Glutamatergic neuron (in vitro differentiated cells): ENCODE measurements around the gene CDA. TPM values are rescaled to one million over a fixed set of nuclear protein-coding genes. Genes with fewer than 3 reads are reported as not detected.

Experiments used
- DNase-seq: peaks from one replicate; pipeline ENCODE4 v3.0.0; 2022
- H3K27ac Mint-ChIP-seq: one replicate; pipeline ENCODE4 v1.8.0; 2020; ENCODE audit warnings: mild to moderate bottlenecking, mixed read lengths, inconsistent platforms; ENCODE audit not compliant: unreplicated experiment
- H3K27me3 Mint-ChIP-seq: one replicate; pipeline ENCODE4 v1.8.0; 2020; ENCODE audit warnings: mild to moderate bottlenecking, moderate library complexity, mixed read lengths, inconsistent platforms; ENCODE audit not compliant: unreplicated experiment
- H3K36me3 Mint-ChIP-seq: one replicate; pipeline ENCODE4 v1.8.0; 2020; ENCODE audit warnings: mild to moderate bottlenecking, mixed read lengths, inconsistent platforms; ENCODE audit not compliant: unreplicated experiment
- H3K4me1 Mint-ChIP-seq: one replicate; pipeline ENCODE4 v1.8.0; 2020; ENCODE audit warnings: mild to moderate bottlenecking, low read depth, mixed read lengths, inconsistent platforms; ENCODE audit not compliant: unreplicated experiment
- H3K4me3 Mint-ChIP-seq: one replicate; pipeline ENCODE4 v1.8.0; 2020; ENCODE audit warnings: mild to moderate bottlenecking, mixed read lengths, inconsistent platforms; ENCODE audit not compliant: unreplicated experiment
- H3K9me3 Mint-ChIP-seq: one replicate; pipeline ENCODE4 v1.8.0; 2020; ENCODE audit warnings: mild to moderate bottlenecking, moderate library complexity, mixed read lengths, inconsistent platforms; ENCODE audit not compliant: unreplicated experiment
- total RNA-seq: library from RNA; stranded (reverse); fragmentation: NEBNext Ultra II Directional; extraction: Animal tissue kit (Norgen Biotek cat#: 25700); gene quantifications from one replicate; pipeline ENCODE4 v1.2.1, GENCODE V29; 2021; ENCODE audit not compliant: unreplicated experiment
- TF ChIP-seq, protein P1 (sequence below): fragments of 200-600 bp; sonication (generic); IDR thresholded peaks from one replicate; pipeline ENCODE4 v1.5.0; 2021; ENCODE audit not compliant: partially characterized antibody, unreplicated experiment

The CDA gene
- total RNA-seq, 1 donor from 2014 or later, result not detected

DNA sequence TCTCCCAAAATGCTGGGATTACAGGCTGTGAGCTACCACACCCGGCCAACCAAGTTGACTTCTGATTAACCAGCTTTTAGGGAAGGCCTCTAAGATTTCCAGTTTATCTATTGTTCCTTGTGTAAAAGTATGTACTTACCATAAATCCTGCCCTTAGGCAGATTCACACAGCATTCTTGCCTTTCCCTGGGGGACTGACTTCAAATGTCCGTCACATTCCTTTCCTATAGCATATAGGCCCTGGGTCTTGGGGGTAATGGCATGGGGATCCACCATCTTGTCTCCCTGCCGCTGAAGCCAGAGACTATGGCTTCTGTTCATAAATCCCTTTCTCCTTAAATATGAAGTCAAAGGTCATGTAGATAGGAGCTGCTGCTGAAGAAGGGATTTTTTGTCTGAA, 43.5 kb downstream of the CDA start:
- Mint-ChIP-seq H3K4me1 (peaks cover 9% of the 10 kb centered on the region), H3K4me3 (peak overlapping the region; percentile 81), H3K27ac (no peak overlapping the region), H3K27me3 (no peaks in the 10 kb centered on the region), H3K36me3 (no peaks in the 10 kb centered on the region), H3K9me3 (no peaks in the 10 kb centered on the region)
- TF ChIP-seq, protein P1, sequence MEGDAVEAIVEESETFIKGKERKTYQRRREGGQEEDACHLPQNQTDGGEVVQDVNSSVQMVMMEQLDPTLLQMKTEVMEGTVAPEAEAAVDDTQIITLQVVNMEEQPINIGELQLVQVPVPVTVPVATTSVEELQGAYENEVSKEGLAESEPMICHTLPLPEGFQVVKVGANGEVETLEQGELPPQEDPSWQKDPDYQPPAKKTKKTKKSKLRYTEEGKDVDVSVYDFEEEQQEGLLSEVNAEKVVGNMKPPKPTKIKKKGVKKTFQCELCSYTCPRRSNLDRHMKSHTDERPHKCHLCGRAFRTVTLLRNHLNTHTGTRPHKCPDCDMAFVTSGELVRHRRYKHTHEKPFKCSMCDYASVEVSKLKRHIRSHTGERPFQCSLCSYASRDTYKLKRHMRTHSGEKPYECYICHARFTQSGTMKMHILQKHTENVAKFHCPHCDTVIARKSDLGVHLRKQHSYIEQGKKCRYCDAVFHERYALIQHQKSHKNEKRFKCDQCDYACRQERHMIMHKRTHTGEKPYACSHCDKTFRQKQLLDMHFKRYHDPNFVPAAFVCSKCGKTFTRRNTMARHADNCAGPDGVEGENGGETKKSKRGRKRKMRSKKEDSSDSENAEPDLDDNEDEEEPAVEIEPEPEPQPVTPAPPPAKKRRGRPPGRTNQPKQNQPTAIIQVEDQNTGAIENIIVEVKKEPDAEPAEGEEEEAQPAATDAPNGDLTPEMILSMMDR, result no peak
- no peak for DNase-seq

DNA sequence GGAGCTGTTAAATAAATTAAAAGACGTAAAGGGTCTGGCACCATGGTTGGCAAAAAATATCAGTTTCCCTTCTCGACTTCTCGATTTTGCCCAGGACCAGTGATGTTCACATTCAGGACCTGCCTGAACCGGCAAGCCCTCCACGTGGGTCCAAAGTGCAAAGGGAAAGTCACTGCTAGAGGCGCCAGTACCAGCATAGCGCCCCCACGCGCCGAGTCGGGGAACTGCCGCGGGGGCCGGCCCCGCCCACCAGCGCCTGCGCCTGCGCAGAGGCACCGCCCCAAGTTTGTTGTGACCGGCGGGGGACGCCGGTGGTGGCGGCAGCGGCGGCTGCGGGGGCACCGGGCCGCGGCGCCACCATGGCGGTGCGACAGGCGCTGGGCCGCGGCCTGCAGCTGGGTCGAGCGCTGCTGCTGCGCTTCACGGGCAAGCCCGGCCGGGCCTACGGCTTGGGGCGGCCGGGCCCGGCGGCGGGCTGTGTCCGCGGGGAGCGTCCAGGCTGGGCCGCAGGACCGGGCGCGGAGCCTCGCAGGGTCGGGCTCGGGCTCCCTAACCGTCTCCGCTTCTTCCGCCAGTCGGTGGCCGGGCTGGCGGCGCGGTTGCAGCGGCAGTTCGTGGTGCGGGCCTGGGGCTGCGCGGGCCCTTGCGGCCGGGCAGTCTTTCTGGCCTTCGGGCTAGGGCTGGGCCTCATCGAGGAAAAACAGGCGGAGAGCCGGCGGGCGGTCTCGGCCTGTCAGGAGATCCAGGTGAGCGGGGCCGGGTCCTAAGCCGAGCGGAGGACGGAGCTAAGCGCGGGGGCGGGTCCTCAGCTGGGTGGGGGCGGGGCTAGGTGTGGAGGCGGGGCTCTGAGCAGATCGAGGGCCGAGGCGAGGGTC, 44.5 kb downstream of the CDA start, which contains the start of gene PINK1:
Gene PINK1, plus strand, starts transcription at position 269 of the 875 bp plus-strand sequence. Its CDS starts 91 bp downstream, at position 360.
- no peaks in the 10 kb centered on the region for H3K9me3 Mint-ChIP-seq
- no peaks in the 10 kb centered on the region for H3K27me3 Mint-ChIP-seq
- peak within 1 kb of the TSS; percentile 87 for H3K4me3 Mint-ChIP-seq
- no peak within 1 kb of the TSS for H3K27ac Mint-ChIP-seq
- TF ChIP-seq, protein P1, result peak; percentile 99
- peak; percentile 87 for DNase-seq
- H3K36me3 Mint-ChIP-seq, result peaks cover 4% of the 10 kb centered on the region
- H3K4me1 Mint-ChIP-seq, result peaks cover 9% of the 10 kb centered on the region

DNA sequence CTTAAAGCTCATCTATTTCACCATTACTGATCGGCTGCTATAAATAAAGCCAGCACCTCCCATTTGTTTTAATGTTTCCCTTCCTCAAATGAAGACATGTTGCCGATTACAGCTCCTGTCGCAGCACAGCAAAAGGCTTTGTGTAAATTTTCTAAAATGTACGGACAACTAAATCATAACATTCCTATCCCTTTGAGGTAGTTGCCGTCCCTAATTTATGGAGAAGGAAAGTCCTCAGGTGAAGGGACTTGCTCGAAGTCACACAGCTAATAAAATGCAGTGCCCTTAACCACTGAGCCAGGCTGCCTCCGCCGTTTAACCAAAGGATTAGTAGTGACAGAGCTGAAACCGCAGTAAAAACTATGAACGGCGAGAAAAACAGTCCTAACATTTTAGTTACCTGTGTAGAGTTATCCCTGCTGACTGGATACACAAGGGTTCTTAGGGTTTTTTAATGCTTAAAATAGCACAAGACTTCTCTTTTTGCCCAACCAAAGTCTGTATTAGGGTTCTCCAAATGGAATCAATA, 45.2 kb downstream of the CDA start:
- peaks cover 4% of the 10 kb centered on the region for H3K36me3 Mint-ChIP-seq
- H3K27ac Mint-ChIP-seq, result no peak overlapping the region
- H3K27me3 Mint-ChIP-seq, result no peaks in the 10 kb centered on the region
- peaks cover 9% of the 10 kb centered on the region for H3K4me1 Mint-ChIP-seq
- DNase-seq, result no peak
- TF ChIP-seq, protein P1, result no peak
- H3K9me3 Mint-ChIP-seq, result no peaks in the 10 kb centered on the region
- peak overlapping the region; percentile 87 for H3K4me3 Mint-ChIP-seq

DNA sequence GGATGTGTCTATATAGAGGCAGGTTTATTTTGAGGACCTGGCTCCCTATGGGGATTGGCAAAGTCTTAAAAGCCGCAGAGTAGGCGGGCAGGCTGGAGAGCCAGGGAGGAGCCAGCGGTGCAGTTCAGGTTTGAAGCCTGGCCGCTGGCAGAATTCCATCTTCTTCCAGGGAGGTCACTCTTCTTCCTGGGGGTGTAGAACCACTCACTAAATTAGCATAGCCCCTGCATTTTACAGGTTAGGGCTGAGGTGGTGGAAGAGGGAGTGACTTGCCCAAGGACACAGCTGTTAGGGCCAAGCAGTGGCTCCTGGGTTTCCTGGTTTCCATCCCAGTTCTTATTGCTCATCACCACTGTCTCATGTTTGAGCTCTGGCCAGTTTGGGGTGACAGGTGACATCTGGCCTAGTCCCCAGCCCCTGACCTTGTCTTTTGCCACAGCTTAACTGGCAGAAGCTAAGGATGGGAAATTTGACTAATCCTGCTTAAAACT, 45.7 kb downstream of the CDA start:
- peak overlapping the region; percentile 87 for H3K4me3 Mint-ChIP-seq
- no peaks in the 10 kb centered on the region for H3K27me3 Mint-ChIP-seq
- no peaks in the 10 kb centered on the region for H3K9me3 Mint-ChIP-seq
- TF ChIP-seq, protein P1, result no peak
- H3K36me3 Mint-ChIP-seq, result peaks cover 4% of the 10 kb centered on the region
- DNase-seq, result peak; percentile 25
- H3K27ac Mint-ChIP-seq, result no peak overlapping the region
- peaks cover 9% of the 10 kb centered on the region for H3K4me1 Mint-ChIP-seq

DNA sequence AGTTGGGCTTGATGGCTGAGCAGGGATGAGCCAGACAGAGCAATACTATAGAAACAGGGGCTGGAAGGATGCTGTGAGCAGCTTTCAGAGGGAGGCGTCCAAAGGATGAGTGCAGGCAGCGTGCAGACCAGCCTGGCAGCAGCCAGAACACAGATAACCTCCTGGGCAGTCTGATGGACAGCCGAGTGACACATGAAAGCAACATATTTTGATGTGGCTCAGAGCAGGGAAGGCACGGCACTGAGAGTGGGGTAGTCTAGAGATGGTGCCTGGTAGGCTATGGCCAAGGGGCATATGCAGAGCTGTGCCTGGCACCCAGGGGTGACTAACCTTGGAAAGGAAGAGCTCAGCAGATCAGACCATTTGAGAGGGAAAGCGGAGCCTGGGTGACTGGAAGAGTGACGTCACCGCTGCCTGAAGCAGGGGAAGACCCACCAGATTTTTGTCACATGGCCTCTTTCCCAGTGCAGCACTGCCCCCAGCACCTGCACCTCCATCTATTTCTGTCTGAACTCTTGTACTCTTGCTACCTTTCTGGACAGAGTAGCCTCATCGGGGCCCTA, 48.0 kb downstream of the CDA start:
- Mint-ChIP-seq H3K27ac (no peak overlapping the region), H3K36me3 (peaks cover 8% of the 10 kb centered on the region), H3K4me1 (peaks cover 9% of the 10 kb centered on the region), H3K9me3 (peaks cover 2% of the 10 kb centered on the region), H3K4me3 (no peak overlapping the region), H3K27me3 (no peaks in the 10 kb centered on the region)
- TF ChIP-seq, protein P1, result no peak
- no peak for DNase-seq
